Cerebellar nuclear complex (tissue), 1 donor: ENCODE measurements around the gene DHX15.
"Not testable (repeated sequence)": the region's sequence is repeated elsewhere in the genome, so short reads cannot be mapped to it uniquely, and the experiment has no call there.

Experiments
- DNase-seq, 2 experiments: peaks; one replicate each; lab custom pipeline; 2025; lab: John Stamatoyannopoulos, UW

The DHX15 gene

GRCh38 chr4:24544208-24544988, 40.0 kb downstream of the DHX15 start:
- DNase-seq = no peak

- DNase-seq = no peak
Observed at GRCh38 chr4:24537025-24537424, 47.3 kb downstream of the DHX15 start.

- DNase-seq = no peak
Observed at GRCh38 chr4:24535399-24535798, 49.0 kb downstream of the DHX15 start.

GRCh38 chr4:24533364-24533763, 51.0 kb downstream of the DHX15 start:
- no peak for DNase-seq

- DNase-seq = no peak
Observed at GRCh38 chr4:24529555-24529954, 54.8 kb downstream of the DHX15 start.

GRCh38 chr4:24527371-24527770, 57.0 kb downstream of the DHX15 start:
- DNase-seq = no peak

GRCh38 chr4:24521544-24521943, 62.8 kb downstream of the DHX15 start:
- no peak for DNase-seq

GRCh38 chr4:24519649-24520048, 64.7 kb downstream of the DHX15 start:
- DNase-seq = no peak

- DNase-seq = no peak
Observed at GRCh38 chr4:24517676-24518075, 66.7 kb downstream of the DHX15 start.

- no peak for DNase-seq
Observed at GRCh38 chr4:24516926-24517325, 67.4 kb downstream of the DHX15 start.

GRCh38 chr4:24515698-24516097, 68.7 kb downstream of the DHX15 start:
- no peak for DNase-seq

GRCh38 chr4:24514808-24515207, 69.5 kb downstream of the DHX15 start:
- no peak for DNase-seq

- DNase-seq = no peak
Observed at GRCh38 chr4:24513718-24514117, 70.6 kb downstream of the DHX15 start.

- DNase-seq = no peak
Observed at GRCh38 chr4:24511371-24512063, 72.8 kb downstream of the DHX15 start.

- no peak for DNase-seq
Observed at GRCh38 chr4:24510091-24510490, 74.3 kb downstream of the DHX15 start.

GRCh38 chr4:24508541-24508940, 75.8 kb downstream of the DHX15 start:
- DNase-seq = no peak

GRCh38 chr4:24507439-24507838, 76.9 kb downstream of the DHX15 start:
- no peak for DNase-seq

- DNase-seq = not testable (repeated sequence)
Observed at GRCh38 chr4:24503090-24503489, 81.3 kb downstream of the DHX15 start.

GRCh38 chr4:24497221-24497620, 87.1 kb downstream of the DHX15 start:
- DNase-seq = no peak

GRCh38 chr4:24496597-24496996, 87.8 kb downstream of the DHX15 start:
- no peak for DNase-seq

- no peak for DNase-seq
Observed at GRCh38 chr4:24495388-24495787, 89.0 kb downstream of the DHX15 start.

- DNase-seq = no peak
Observed at GRCh38 chr4:24489870-24490269, 94.5 kb downstream of the DHX15 start.

- DNase-seq = no peak
Observed at GRCh38 chr4:24488399-24489164, 95.8 kb downstream of the DHX15 start.
